A549 (cell line): ENCODE results near the gene NTM. TPM values are rescaled to one million over a fixed set of nuclear protein-coding genes. Genes with fewer than 3 reads are reported as not detected.

Experiments used
- ATAC-seq, 2 experiments: fragments of 200-7000 bp in 1 of 2; fragments of >200 bp in 1 of 2; cut with Nextera tagmentation in 1 of 2; cut with Tn5 transposase in 1 of 2; 3 replicates each; pipeline versions ENCODE4 v1.8.0 to v1.9.1; 2018 to 2020; ENCODE audit warnings: mild to moderate bottlenecking in 1 of 2, moderate library complexity in 1 of 2
- CTCF ChIA-PET: fragments of 300-600 bp; sonication (Branson Sonifier 250); formaldehyde crosslinking; extraction: SDS; loops from one replicate; lab custom pipeline; 2021; ENCODE audit warnings: antibody characterized with exemption, inconsistent platforms; lab: Yijun Ruan, JAX
- POLR2A ChIA-PET: fragments of 350-600 bp; formaldehyde crosslinking; extraction: SDS; loops from one replicate; lab custom pipeline; 2021; ENCODE audit warnings: antibody characterized with exemption, inconsistent platforms; lab: Yijun Ruan, JAX
- DNase-seq, 2 experiments: peaks; one replicate each; pipeline versions ENCODE4 v3.0.0 to v3.0.0-alpha.2; 2011 to 2016; ENCODE audit warnings: low read depth in 1 of 2, low spot score in 1 of 2
- FAIRE-seq: peaks from 2 replicates; lab custom pipeline; 2011; peaks lifted over from hg19 to GRCh38; lab: Jason Lieb, UNC
- H3K27ac ChIP-seq, 2 experiments: fragments of >200 bp; sonication (Bioruptor Twin); formaldehyde crosslinking; 3 replicates each; pipeline ENCODE4 v1.5.1; 2016 to 2017
- H3K4me1 ChIP-seq: fragments of >200 bp; sonication (Bioruptor Twin); formaldehyde crosslinking; 3 replicates; pipeline ENCODE4 v1.6.1; 2016
- H3K4me2 ChIP-seq: fragments of >200 bp; sonication (Bioruptor Twin); formaldehyde crosslinking; 3 replicates; pipeline ENCODE4 v1.6.1; 2016
- H3K4me3 ChIP-seq: fragments of >200 bp; sonication (Bioruptor Twin); formaldehyde crosslinking; 3 replicates; pipeline ENCODE4 v1.5.1; 2016
- H3K9me3 ChIP-seq: fragments of >200 bp; sonication (Bioruptor Twin); formaldehyde crosslinking; 3 replicates; pipeline ENCODE4 v1.6.1; 2016
- ATOH8 ChIP-seq: fragments of 250-450 bp; sonication (Bioruptor Pico); IDR thresholded peaks from 2 replicates; pipeline ENCODE4 v1.5.0; 2020; ENCODE audit warnings: low read depth, mild to moderate bottlenecking, moderate library complexity
- BHLHE40 ChIP-seq: IDR thresholded peaks from 2 replicates; pipeline ENCODE4 v1.6.1; 2012; ENCODE audit warnings: low read depth, low read length, inconsistent platforms
- CBX2 ChIP-seq: fragments of 200-600 bp; sonication (generic); IDR thresholded peaks from 2 replicates; pipeline ENCODE4 v1.6.1; 2016; ENCODE audit warnings: low read depth, mild to moderate bottlenecking, borderline replicate concordance
- CEBPB ChIP-seq, 2 experiments: fragments of >200 bp in 1 of 2; sonication (Bioruptor Twin) in 1 of 2; formaldehyde crosslinking in 1 of 2; IDR thresholded peaks; 2 replicates each; pipeline ENCODE4 v1.6.1; 2012 to 2016
- E2F6 ChIP-seq: IDR thresholded peaks from 2 replicates; pipeline ENCODE4 v1.6.1; 2012; ENCODE audit warnings: low read depth, borderline replicate concordance
- EHF ChIP-seq: fragments of 250-450 bp; sonication (Bioruptor Pico); IDR thresholded peaks from 2 replicates; pipeline ENCODE4 v1.5.0; 2020; ENCODE audit warnings: mild to moderate bottlenecking
- ELK1 ChIP-seq: fragments of 150-350 bp; IDR thresholded peaks from 2 replicates; pipeline ENCODE4 v1.6.1; 2014; ENCODE audit warnings: low read depth, mild to moderate bottlenecking, low read length
- EP300 ChIP-seq, 2 experiments: fragments of >200 bp; sonication (Bioruptor Twin); formaldehyde crosslinking; IDR thresholded peaks; 2 replicates in 1 of 2; 3 replicates in 1 of 2; pipeline ENCODE4 v1.6.1; 2016 to 2017
- FOSB ChIP-seq: fragments of 250-450 bp; sonication (Bioruptor Pico); IDR thresholded peaks from 2 replicates; pipeline ENCODE4 v1.5.0; 2020; ENCODE audit warnings: mild to moderate bottlenecking, moderate library complexity
- FOSL2 ChIP-seq, 2 experiments: fragments of 450-650 bp in 1 of 2; fragments of >200 bp in 1 of 2; sonication (Bioruptor Twin) in 1 of 2; formaldehyde crosslinking; IDR thresholded peaks; 2 replicates each; pipeline versions ENCODE4 v1.5.0 to v1.6.1; 2016 to 2020; ENCODE audit warnings: mild to moderate bottlenecking in 1 of 2, moderate library complexity in 1 of 2
- FOXS1 ChIP-seq: fragments of 250-450 bp; sonication (Bioruptor Pico); IDR thresholded peaks from 2 replicates; pipeline ENCODE4 v1.5.0; 2020; ENCODE audit warnings: mild to moderate bottlenecking, moderate library complexity
- HES2 ChIP-seq: fragments of >200 bp; sonication (Bioruptor Twin); formaldehyde crosslinking; IDR thresholded peaks from 2 replicates; pipeline ENCODE4 v1.6.1; 2016
- HEYL ChIP-seq: fragments of 250-450 bp; sonication (Bioruptor Pico); IDR thresholded peaks from 2 replicates; pipeline ENCODE4 v1.8.0; 2021; ENCODE audit warnings: mild to moderate bottlenecking, moderate library complexity
- HOXA7 ChIP-seq: fragments of 250-450 bp; sonication (Bioruptor Pico); IDR thresholded peaks from 2 replicates; pipeline ENCODE4 v1.5.0; 2020; ENCODE audit warnings: mild to moderate bottlenecking, moderate library complexity
- HOXB5 ChIP-seq: fragments of 250-450 bp; sonication (Bioruptor Pico); IDR thresholded peaks from 2 replicates; pipeline ENCODE4 v1.5.0; 2020; ENCODE audit warnings: mild to moderate bottlenecking, moderate library complexity
- JUN ChIP-seq, 2 experiments: fragments of >200 bp; sonication (Bioruptor Twin); formaldehyde crosslinking; IDR thresholded peaks; 2 replicates in 1 of 2; 3 replicates in 1 of 2; pipeline ENCODE4 v1.6.1; 2016 to 2017
- KDM1A ChIP-seq: fragments of 200-600 bp; sonication (generic); IDR thresholded peaks from 2 replicates; pipeline ENCODE4 v1.6.1; 2016; ENCODE audit warnings: low read depth, mild to moderate bottlenecking
- NPAS2 ChIP-seq: fragments of 250-450 bp; sonication (Bioruptor Pico); IDR thresholded peaks from 2 replicates; pipeline ENCODE4 v1.8.0; 2022; ENCODE audit warnings: mild to moderate bottlenecking, moderate library complexity, borderline replicate concordance
- RAD21 ChIP-seq, 2 experiments: fragments of >200 bp in 1 of 2; sonication (Bioruptor Twin) in 1 of 2; formaldehyde crosslinking in 1 of 2; IDR thresholded peaks in 1 of 2; conservative IDR thresholded peaks in 1 of 2; 2 replicates in 1 of 2; 3 replicates in 1 of 2; pipeline ENCODE4 v1.6.1; 2012 to 2018; ENCODE audit warnings: inconsistent platforms in 1 of 2
- RCOR1 ChIP-seq: fragments of 150-350 bp; IDR thresholded peaks from 2 replicates; pipeline ENCODE4 v1.6.1; 2014; ENCODE audit warnings: antibody characterized with exemption, low read length, low read depth
- SMC3 ChIP-seq: fragments of >200 bp; sonication (Bioruptor Twin); formaldehyde crosslinking; IDR thresholded peaks from 3 replicates; pipeline ENCODE4 v1.6.1; 2018; ENCODE audit warnings: inconsistent platforms
- SREBF2 ChIP-seq: fragments of 450-650 bp; IDR thresholded peaks from 2 replicates; pipeline ENCODE4 v1.6.1; 2014; ENCODE audit warnings: mild to moderate bottlenecking, moderate library complexity
- TFCP2L1 ChIP-seq: fragments of 250-450 bp; sonication (Bioruptor Pico); IDR thresholded peaks from 2 replicates; pipeline ENCODE4 v1.5.0; 2021; ENCODE audit warnings: mild to moderate bottlenecking
- USF2 ChIP-seq: fragments of 450-650 bp; IDR thresholded peaks from 2 replicates; pipeline ENCODE4 v1.6.1; 2014; ENCODE audit warnings: antibody characterized with exemption
- ZSCAN20 ChIP-seq: fragments of 250-450 bp; sonication (Bioruptor Pico); IDR thresholded peaks from 2 replicates; pipeline ENCODE4 v1.8.0; 2022; ENCODE audit warnings: mild to moderate bottlenecking, moderate library complexity
- WGBS: methylation state at CpG from one replicate; pipeline ENCODE4 v1.1.6; 2017; ENCODE audit errors: missing lambda C conversion rate; 5-methylcytosine and 5-hydroxymethylcytosine counted together
- polyA plus RNA-seq, 4 experiments: library from polyadenylated mRNA; depleted of rRNA in 3 of 4; stranded (reverse); fragments of >200 nt; fragmentation: RNase III in 1 of 4; extraction: RNeasy Plus Mini Kit Qiagen cat#74134 plus additional on column Dnase treatment in 1 of 4; gene quantifications; 2 replicates in 3 of 4; 3 replicates in 1 of 4; pipeline ENCODE4 v1.2.3, GENCODE V29; 2011 to 2017

The NTM gene
- polyA plus RNA-seq, 2 of the 4 experiments (the other 2 are of a cell fraction), result not detected

- Histone ChIP-seq H3K9me3 (no peaks in the 10 kb centered on the region; the same call in 2 of the 3 replicates), H3K4me3 (no peak overlapping the region), H3K4me2 (no peak overlapping the region), H3K4me1 (no peaks in the 10 kb centered on the region), H3K27ac (no peak overlapping the region)
- 29% methylated on average over 6 of the region's 8 CpGs for WGBS
- TF ChIP-seq FOSB (CRISPR knock-in tag) (no peak), EHF (CRISPR knock-in tag) (no peak), HES2 (no peak), ELK1 (no peak), E2F6 (no peak), RCOR1 (no peak), HEYL (no peak), HOXA7 (CRISPR knock-in tag) (no peak), SMC3 (no peak), KDM1A (no peak), BHLHE40 (no peak)
- ChIA-PET CTCF (no interaction called here), POLR2A (no interaction called here)
- ATAC-seq (no peak), DNase-seq (no peak), FAIRE-seq (no peak)
These were observed 982.1 kb downstream of the NTM start for GRCh38 chr11:132352497-132352896.

- CTCF ChIA-PET, result no interaction called here
- no peak overlapping the region for H3K4me2 ChIP-seq
- H3K27ac ChIP-seq, result no peak overlapping the region
- ATAC-seq (no peak), FAIRE-seq (no peak), DNase-seq (no peak)
- no peaks in the 10 kb centered on the region; the same call in 2 of the 3 replicates for H3K9me3 ChIP-seq
- TF ChIP-seq RAD21 (conservative IDR thresholded peaks at IDR 0.05 in 1 of 2, IDR thresholded peaks at IDR 0.05 in 1 of 2) (no peak), ZSCAN20 (CRISPR knock-in tag) (no peak), SREBF2 (no peak), SMC3 (no peak), NPAS2 (no peak), EP300 (IDR thresholded peaks at IDR 0.05) (no peak), FOSL2 (IDR thresholded peaks at IDR 0.05) (no peak), FOSL2 (CRISPR knock-in tag; IDR thresholded peaks at IDR 0.05) (no peak), KDM1A (no peak), HOXB5 (no peak), HEYL (no peak), CBX2 (no peak), ATOH8 (CRISPR knock-in tag) (no peak), CEBPB (IDR thresholded peaks at IDR 0.05) (no peak), USF2 (no peak), JUN (IDR thresholded peaks at IDR 0.05) (no peak), TFCP2L1 (CRISPR knock-in tag) (no peak), FOXS1 (CRISPR knock-in tag) (no peak)
- 31% methylated on average over 12 of the region's 15 CpGs for WGBS
- POLR2A ChIA-PET, result no interaction called here
- H3K4me1 ChIP-seq, result no peaks in the 10 kb centered on the region
- H3K4me3 ChIP-seq, result no peak overlapping the region
These were observed 982.8 kb downstream of the NTM start for GRCh38 chr11:132353255-132353654.
